D721Med (cell line): ENCODE measurements around the gene SCD5.

Experiments used
- DNase-seq: peaks from one replicate; pipeline ENCODE4 v3.0.0; 2011; ENCODE audit warnings: low spot score; ENCODE audit not compliant: insufficient read length
- FAIRE-seq: peaks from 2 replicates; lab custom pipeline; 2011; peaks lifted over from hg19 to GRCh38; lab: Jason Lieb, UNC
- CTCF ChIP-seq: IDR thresholded peaks from 2 replicates; pipeline ENCODE4 v1.5.1; 2012; ENCODE audit warnings: mild to moderate bottlenecking, control low read depth; ENCODE audit not compliant: insufficient read depth; ENCODE audit errors: missing control alignments

The SCD5 gene

DNA sequence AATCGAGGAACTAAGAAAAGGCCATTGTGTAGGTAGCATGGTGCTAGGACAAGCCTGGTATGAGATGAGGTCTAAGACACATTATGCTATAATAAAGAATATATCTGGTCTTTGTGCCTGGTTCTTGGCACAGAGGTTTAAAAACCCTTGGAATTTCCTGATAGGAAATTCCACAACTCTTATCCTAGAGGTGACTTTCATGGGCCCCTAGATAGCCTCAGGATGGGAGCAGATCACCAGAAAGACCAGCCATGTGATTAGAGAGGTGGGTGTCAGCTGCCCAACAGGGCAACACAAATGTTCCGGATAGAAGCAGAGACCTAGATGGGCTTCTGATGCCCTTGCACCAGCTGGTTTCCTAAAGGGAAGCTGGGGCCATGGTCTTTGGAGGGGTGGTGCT, 107.2 kb downstream of the SCD5 start:
- DNase-seq (no peak), FAIRE-seq (no peak)
- TF ChIP-seq CTCF: no peak

DNA sequence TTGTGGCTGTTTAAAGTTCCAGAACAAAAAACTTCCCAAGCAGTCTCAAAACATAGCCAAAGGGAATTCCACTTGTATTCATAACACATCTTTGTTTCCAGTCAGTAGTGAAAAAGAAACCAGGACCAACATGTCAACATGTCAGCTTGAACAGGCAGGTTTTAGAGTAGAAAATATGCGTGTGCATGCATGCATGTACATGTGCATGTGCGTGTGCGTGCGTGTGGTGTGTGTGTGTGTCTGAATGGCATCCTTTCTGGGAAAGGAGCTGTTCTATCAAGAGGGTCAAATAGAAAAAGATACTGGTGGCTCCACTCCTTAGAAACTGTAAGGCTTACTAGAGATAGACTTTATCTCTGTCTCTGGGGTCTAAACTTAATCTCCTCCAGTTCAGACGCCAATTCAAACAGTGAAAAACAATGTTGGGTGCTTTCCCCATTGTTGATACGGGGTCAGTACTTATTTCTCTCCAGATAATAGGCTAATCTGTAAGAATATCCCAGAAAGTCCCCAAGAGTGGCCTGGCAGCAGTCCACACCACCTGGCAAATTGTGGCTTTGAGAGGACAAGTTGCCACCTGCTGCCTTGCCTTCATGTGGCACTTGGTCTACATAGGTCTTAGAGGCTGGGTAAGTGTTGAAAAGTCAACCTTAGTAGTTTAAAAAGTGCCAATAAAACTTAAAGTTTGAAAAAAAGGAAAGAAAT, 110.4 kb downstream of the SCD5 start:
- TF ChIP-seq CTCF: no peak
- DNase-seq (no peak), FAIRE-seq (no peak)

DNA sequence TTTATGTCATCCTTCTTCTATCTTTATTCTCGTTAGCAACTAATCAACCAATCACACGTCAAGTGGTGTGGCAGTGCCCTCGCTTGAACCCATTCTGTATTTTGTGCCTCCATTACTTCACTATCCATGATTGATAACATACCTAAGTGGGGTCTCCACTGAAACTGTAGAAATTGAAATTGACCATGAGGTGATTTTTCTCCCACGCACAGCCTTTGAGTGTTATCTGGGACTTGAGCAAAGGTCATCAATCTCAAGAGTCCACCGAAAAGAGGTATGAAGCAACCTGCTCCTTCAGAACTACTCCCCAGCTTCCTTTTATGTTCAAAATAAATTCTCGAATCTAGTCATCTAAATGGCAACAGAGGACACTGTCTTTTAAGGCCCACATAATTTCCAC, 111.1 kb downstream of the SCD5 start:
- DNase-seq (no peak), FAIRE-seq (no peak)
- TF ChIP-seq CTCF: no peak

- no peak for TF ChIP-seq CTCF
- DNase-seq: no peak
- no peak for FAIRE-seq
Measured at GRCh38 chr4:82681754-82682153, 116.8 kb downstream of the SCD5 start.

- FAIRE-seq: no peak
- no peak for DNase-seq
- no peak for TF ChIP-seq CTCF
Measured at GRCh38 chr4:82680834-82681233, 117.8 kb downstream of the SCD5 start.

GRCh38 chr4:82679531-82679930, 119.1 kb downstream of the SCD5 start:
- DNase-seq (no peak), FAIRE-seq (no peak)
- no peak for TF ChIP-seq CTCF

DNA sequence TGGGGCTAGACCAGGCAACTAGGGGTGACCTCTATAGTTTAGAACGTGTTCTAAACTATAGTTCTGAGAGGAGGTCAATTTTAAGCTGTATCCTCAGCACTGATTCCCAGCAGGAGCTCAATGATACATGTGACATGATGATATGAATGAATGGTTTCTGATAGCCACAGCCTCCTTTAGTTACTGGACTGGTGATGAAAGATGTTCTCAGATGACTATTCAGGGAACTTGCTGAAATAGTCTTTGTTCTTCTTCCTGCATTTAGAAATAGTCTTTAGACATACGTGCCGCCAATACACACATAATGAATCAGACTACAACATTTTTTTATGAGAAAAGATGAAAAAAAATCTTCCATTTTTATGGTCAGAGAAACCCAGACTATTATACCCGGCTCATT, 120.5 kb downstream of the SCD5 start:
- FAIRE-seq: no peak
- no peak for TF ChIP-seq CTCF
- no peak for DNase-seq
